Purkinje cell (primary cell): Measurements from ENCODE around the gene CDK18. TPM values are rescaled to one million over a fixed set of nuclear protein-coding genes. Genes with fewer than 3 reads are reported as not detected.

ENCODE experiments used
- polyA plus RNA-seq: library from polyadenylated mRNA; unstranded; fragments of >200 nt; fragmentation: Nextera tagmentation; gene quantifications from 2 replicates; pipeline ENCODE4 v1.2.1, GENCODE V29; 2014

CDK18 gene
- polyA plus RNA-seq = 0.85 TPM in 1 of 2 replicates, not detected in the other

GRCh38 chr1:205504311-205505075 lies at the start of gene CDK18:
CDK18 (plus strand) TSS chr1:205504669; CDS start chr1:205523168, 18,499 bp downstream.

DNA sequence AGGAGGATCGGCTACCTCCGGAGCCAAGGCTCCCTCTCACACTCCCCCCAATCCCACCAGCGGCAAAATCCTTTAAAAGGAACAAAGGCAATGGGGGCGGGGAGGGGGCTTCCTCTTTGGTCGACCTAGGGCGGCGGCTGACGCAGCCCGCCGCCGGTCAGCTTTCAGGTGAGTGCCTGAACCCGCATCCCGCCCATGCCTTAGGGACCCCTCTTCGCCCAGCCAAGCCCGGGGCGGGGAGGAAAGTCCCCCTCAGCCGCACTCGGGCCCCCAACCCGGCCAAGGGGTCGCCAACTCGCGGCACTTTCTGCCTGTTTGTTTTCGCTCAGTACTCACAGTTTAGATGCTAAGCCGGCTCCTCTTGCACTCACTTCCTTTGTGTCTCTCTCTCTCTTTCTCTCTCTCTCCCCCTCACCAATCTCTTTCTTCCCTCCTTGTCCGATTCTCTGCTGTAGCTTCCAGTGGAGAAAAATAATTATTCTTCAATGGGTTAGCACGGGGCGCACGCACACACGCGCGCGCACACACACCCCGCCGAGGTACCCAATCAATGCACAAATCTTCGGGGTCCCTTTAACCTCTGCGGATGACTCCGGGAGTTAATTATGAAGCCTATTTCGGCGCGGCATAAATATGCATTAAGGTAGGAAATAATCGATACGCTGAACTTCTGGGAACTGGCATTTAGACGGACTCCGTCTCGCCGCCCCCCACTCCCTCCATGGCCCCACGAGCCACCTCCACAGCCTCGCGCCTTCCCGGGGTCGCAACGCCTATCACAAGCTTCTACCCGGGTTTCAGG lies 48.7 kb upstream of the CDK18 start, which contains the start of gene BLACAT1:
BLACAT1 (minus strand) TSS at position 465 of the 802 bp plus-strand sequence.

Other genes starting within 250 kb of the CDK18 start
- gene NUAK2, start 182.9 kb upstream of the CDK18 start, polyA plus RNA-seq = not detected in 2 replicates
- gene KLHDC8A, start 147.7 kb upstream of the CDK18 start, polyA plus RNA-seq = 5.6 and 6.6 TPM in 2 replicates
- gene LEMD1, start 82.6 kb upstream of the CDK18 start, polyA plus RNA-seq = not detected in 2 replicates
- gene BLACAT1, start 48.6 kb upstream of the CDK18 start, polyA plus RNA-seq = 0.38 TPM in 1 of 2 replicates, not detected in the other
- gene ELK4, start 127.3 kb downstream of the CDK18 start, polyA plus RNA-seq = 2.8 and 3.6 TPM in 2 replicates
- not detected in 2 replicates for gene SLC45A3, start 175.8 kb downstream of the CDK18 start, polyA plus RNA-seq
- 113 and 177 TPM in 2 replicates for gene NUCKS1, start 245.5 kb downstream of the CDK18 start, polyA plus RNA-seq